Activated T-cell treated with anti-CD3 and anti-CD28 coated beads for 48 hours (primary cell): ENCODE data around the gene CFAP46.

Experiments used
- DNase-seq: peaks from one replicate; pipeline ENCODE4 v3.0.0-alpha.2; 2020; ENCODE audit warnings: low read depth

CFAP46 gene

GRCh38 chr10:132770061-132771021 is 172.0 kb downstream of the CFAP46 start:
- no peak for DNase-seq

GRCh38 chr10:132768346-132769248 is 173.8 kb downstream of the CFAP46 start:
- DNase-seq: no peak

- no peak for DNase-seq
Observed at GRCh38 chr10:132766291-132766690, 176.1 kb downstream of the CFAP46 start.

- DNase-seq: no peak
Observed at GRCh38 chr10:132765435-132765834, 176.9 kb downstream of the CFAP46 start.

- DNase-seq: no peak
Observed at GRCh38 chr10:132764108-132764507, 178.3 kb downstream of the CFAP46 start.

- DNase-seq: no peak
Observed at GRCh38 chr10:132763545-132763944, 178.8 kb downstream of the CFAP46 start.

- DNase-seq: no peak
Observed at GRCh38 chr10:132762267-132762666, 180.1 kb downstream of the CFAP46 start.

GRCh38 chr10:132761395-132762060 is 180.8 kb downstream of the CFAP46 start:
- DNase-seq: no peak

GRCh38 chr10:132758865-132759264 is 183.5 kb downstream of the CFAP46 start:
- DNase-seq: no peak
